GM21423 (cell line): ENCODE measurements around the gene BRIX1.
"Not testable (repeated sequence)": the region's sequence is repeated elsewhere in the genome, so short reads cannot be mapped to it uniquely, and the experiment has no call there.

Experiments used
- ATAC-seq: cut with Tn5 transposase; IDR thresholded peaks from one replicate; pipeline ENCODE4 v1.9.1; 2021; ENCODE audit warnings: mild to moderate bottlenecking, moderate library complexity; ENCODE audit not compliant: unreplicated experiment

The BRIX1 gene

DNA sequence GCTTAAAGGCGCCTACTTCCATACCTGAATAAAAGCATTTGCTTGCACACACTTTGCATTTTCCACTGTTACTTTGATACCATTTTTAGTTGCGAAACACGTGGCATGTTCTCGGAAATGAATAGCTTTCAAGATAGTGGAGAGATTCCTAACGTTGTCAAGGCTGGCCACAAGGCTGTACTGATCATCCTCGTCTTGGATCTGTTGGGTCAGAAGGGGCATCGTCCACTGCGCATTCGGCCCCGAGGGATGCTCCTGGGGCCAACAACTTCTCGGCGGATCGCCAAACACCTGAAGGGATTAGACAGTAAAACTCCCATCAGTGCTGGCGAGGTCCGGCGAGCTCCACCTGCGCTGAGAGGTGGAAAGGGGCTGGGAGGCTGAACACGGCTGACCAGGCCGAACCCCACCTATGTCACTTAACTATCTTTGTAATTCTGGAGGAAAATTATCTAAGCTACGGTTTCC is 806 bp upstream of the BRIX1 start:
- ATAC-seq: peak; percentile 14

GRCh38 chr5:34915856-34916192 is 313 bp downstream of the BRIX1 start:
- ATAC-seq: peak; percentile 9

DNA sequence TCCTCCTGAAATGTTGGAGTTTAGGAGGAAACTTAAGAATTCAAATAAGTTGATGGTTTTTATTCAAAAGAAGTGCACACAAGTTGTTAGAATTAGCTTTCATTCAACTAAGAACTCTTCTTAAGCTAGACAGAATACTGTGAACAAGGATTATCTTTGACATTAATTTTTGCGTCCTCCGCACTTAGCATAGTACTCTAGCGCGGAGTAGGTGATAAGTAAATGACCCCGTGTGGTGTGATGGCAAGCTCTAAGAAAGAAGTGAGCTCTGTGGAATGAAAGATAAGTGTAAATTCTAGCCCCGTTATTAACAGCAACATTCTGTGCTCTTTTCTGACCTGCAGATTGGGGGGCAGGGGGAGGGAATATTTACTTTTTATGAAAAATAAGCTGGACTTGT is 1.0 kb downstream of the BRIX1 start:
- no peak for ATAC-seq

DNA sequence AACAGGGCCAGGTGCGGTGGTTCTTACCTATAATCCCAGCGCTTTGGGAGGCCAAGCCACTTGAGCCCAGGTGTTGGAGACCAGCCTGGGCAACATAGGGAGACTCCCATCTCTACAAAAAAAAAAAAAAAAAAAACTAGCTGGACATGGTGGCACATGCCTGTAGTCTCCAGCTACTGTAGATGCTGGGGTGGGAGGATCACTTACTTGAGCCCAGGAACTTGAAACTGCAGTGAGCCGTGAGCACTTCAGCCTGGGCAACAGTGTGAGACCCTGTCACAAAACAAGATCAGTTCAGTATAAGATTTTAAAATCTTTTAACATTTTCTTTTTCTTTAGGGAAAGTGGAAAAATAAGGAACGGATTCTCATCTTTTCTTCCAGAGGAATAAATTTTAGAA is 2.5 kb downstream of the BRIX1 start:
- ATAC-seq: no peak

DNA sequence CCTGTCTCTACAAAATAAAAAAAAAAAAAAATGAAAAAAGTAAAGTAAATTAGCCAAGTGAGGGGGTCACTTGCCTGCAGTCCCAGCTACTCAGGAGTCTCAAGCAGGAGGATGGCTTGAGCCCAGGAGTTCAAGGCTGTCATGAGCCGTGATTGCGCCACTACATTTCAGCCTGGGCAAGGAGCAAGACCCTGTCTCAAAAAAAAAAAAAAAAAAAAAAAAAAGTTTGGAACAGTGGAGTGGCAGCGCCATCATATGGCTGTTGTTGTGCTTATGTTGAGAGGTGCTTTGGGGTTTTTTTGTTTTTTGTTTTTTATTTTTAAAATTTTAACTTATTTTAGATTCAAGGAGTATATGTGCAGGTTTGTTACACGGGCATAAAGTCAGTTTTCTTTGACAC is 3.6 kb downstream of the BRIX1 start:
- no peak for ATAC-seq

- not testable (repeated sequence) for ATAC-seq
These were observed 7.7 kb downstream of the BRIX1 start for GRCh38 chr5:34923256-34923655.

- peak; percentile 37 for ATAC-seq
These were observed 8.4 kb downstream of the BRIX1 start for GRCh38 chr5:34923694-34924461.

- ATAC-seq: no peak
These were observed 8.9 kb downstream of the BRIX1 start for GRCh38 chr5:34924462-34924765.

GRCh38 chr5:34926318-34926888 is 10.9 kb downstream of the BRIX1 start:
- ATAC-seq: no peak

DNA sequence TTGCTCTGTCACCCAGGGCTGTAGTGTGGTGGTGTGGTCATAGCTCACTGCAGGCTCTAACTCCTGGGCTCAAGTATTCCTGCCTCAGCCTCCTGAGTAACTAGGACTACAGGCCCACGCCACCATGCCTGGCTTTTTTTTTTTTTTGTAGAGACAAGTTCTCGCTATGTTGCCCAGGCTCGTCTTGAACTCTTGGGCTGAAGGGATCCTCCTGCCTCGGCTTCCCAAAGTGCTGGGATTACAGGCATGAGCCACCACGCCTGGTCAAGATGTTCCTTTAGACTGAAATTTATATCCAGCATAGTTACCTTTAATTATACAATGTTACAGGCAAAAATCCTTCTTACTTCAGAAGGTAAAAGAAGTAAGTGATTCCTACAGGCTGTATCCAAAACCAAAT is 12.3 kb downstream of the BRIX1 start:
- ATAC-seq: no peak

- ATAC-seq: no peak
These were observed 12.8 kb downstream of the BRIX1 start for GRCh38 chr5:34928267-34928666.

DNA sequence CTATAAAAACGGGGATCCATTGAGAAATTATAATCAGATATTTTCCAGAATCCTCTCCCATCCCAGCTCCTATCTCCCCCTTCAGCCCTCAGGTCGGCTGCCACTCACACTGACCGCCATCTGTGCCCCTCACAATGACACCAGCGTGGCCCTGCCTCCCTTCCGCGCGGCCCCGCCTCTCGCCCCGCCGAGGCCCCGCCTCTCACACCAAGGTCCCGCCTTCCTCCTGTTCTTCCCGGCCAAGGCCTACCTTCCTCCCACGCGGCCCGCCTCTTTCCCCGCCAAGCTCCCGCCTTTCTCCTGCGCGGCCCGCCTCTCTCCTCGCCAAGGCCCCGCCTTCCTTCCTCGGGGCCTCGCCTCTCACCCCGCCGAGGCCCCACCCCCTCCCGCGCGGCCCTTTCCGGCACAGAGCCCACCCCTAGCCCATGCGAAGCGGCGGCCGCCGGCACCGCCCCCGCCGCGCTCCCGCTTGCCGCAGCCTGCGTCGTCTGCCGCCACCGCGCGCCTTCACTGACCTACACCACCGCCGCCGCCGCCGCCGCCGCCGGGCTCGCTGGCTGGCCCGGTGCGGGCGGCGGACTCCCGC is 13.7 kb downstream of the BRIX1 start, which contains the start of gene DNAJC21:
Gene DNAJC21, plus strand, starts transcription at position 426 of the 586 bp plus-strand sequence. CDS start 261 bp downstream, outside the sequence.
- ATAC-seq: peak; percentile 80

- ATAC-seq: peak; percentile 67
These were observed 14.4 kb downstream of the BRIX1 start for GRCh38 chr5:34929720-34930461.

GRCh38 chr5:34930462-34930844 is 14.9 kb downstream of the BRIX1 start:
- no peak for ATAC-seq

GRCh38 chr5:34930870-34931269 is 15.4 kb downstream of the BRIX1 start:
- no peak for ATAC-seq

DNA sequence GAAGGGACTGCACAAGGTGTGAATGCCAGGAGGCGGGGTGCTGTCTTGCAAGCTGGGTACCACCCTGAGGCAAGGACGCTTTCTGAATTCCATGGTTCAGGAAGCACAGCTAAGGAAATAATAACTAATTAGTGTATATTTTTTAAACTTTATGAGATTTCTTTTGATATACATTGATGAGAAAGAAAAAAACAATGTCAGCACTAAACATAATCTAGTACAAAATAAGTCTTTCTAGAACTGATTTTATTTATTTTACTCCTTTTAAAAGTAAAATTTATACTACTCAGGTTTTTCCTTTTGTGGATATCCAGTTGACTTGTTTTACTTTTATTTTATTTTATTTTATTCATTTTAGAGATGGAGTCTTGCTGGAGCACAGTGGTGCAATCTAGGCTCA is 17.4 kb downstream of the BRIX1 start:
- no peak for ATAC-seq

DNA sequence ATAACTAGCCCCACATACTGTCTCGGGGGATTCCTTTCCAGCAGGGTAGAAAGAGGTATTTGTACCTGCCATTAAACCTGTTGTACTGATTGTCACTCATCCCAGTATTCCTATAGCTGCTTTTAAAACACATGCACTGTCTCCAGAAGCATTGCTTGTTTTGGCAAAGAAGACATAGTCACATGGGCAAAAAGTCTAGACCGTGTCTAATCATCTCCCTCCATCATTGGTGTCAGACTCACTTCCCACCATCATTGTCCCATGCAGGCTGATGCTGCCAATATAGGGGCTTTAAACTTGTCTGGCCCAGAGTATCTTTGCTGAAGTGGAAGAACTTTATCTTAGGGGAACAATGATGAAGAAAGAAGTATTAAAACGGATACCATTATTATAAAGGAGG is 26.4 kb downstream of the BRIX1 start:
- no peak for ATAC-seq

- no peak for ATAC-seq
These were observed 28.5 kb downstream of the BRIX1 start for GRCh38 chr5:34944044-34944443.

GRCh38 chr5:34944460-34945047 is 29.0 kb downstream of the BRIX1 start:
- ATAC-seq: no peak

GRCh38 chr5:34957321-34957720 is 41.8 kb downstream of the BRIX1 start:
- ATAC-seq: no peak
